ENCODE results near the gene DHRS7B.

- TF ChIP-seq HDGF (IDR thresholded peaks at IDR 0.05; ENCODE audit: borderline replicate concordance) (no peak), BHLHE40 (IDR thresholded peaks at IDR 0.05; ENCODE audit: borderline replicate concordance) (no peak), TARDBP (IDR thresholded peaks at IDR 0.05) (no peak), SUZ12 (IDR thresholded peaks at IDR 0.05) (no peak), L3MBTL2 (conservative IDR thresholded peaks at IDR 0.05) (no peak)
Observed at GRCh38 chr17:21186399-21187187, 59.8 kb downstream of the DHRS7B start.

Data from HEK293T (cell line).